Endothelial cell of umbilical vein (primary cell): Measurements from ENCODE around the gene OR10V1. TPM values are rescaled to one million over a fixed set of nuclear protein-coding genes. Genes with fewer than 3 reads are reported as not detected.

Experiments
- BruUV-seq: library from RNA; stranded (reverse); fragments of 400-500 nt; replicated peaks from 2 replicates; lab custom pipeline; 2021; lab: Mats Ljungman, UMichigan
- CTCF ChIA-PET: fragments of 300-600, 350-600 bp; sonication (Branson Sonifier 250); formaldehyde crosslinking; loops from one replicate; lab custom pipeline; 2021; ENCODE audit warnings: antibody characterized with exemption, inconsistent platforms; lab: Charles Lee
- POLR2A ChIA-PET: fragments of 300-600, 350-600 bp; sonication (Branson Sonifier 250); formaldehyde crosslinking; loops from one replicate; lab custom pipeline; 2021; ENCODE audit warnings: antibody characterized with exemption, inconsistent platforms; lab: Charles Lee
- DNase-seq: peaks from one replicate; pipeline ENCODE4 v3.0.0-alpha.2; 2011; ENCODE audit warnings: low read depth, low spot score
- FAIRE-seq: peaks from 2 replicates; lab custom pipeline; 2011; peaks lifted over from hg19 to GRCh38; lab: Jason Lieb, UNC
- H2AFZ ChIP-seq: 2 replicates; pipeline ENCODE4 v1.6.0; 2012; ENCODE audit warnings: low read depth, low read length, control low read depth, inconsistent platforms
- H3K27ac ChIP-seq: 2 replicates; pipeline ENCODE4 v1.5.1; 2011; ENCODE audit warnings: low read depth, mild to moderate bottlenecking, control low read depth, low read length, moderate library complexity; ENCODE audit not compliant: insufficient read depth
- H3K27me3 ChIP-seq, 2 experiments: 2 replicates each; pipeline versions ENCODE4 v1.6.0 to v1.6.1; 2011; ENCODE audit warnings: low read length in 2 of 2, mixed read lengths in 1 of 2; ENCODE audit not compliant: control insufficient read depth in 2 of 2, insufficient read depth in 2 of 2
- H3K36me3 ChIP-seq, 2 experiments: 2 replicates in 1 of 2; 3 replicates in 1 of 2; pipeline ENCODE4 v1.5.1; 2011; ENCODE audit warnings: low read length in 2 of 2, mild to moderate bottlenecking in 1 of 2, moderate library complexity in 1 of 2; ENCODE audit not compliant: control insufficient read depth in 2 of 2, insufficient read depth in 2 of 2; ENCODE audit errors: extremely low read depth in 1 of 2
- H3K4me1 ChIP-seq: 3 replicates; pipeline ENCODE4 v1.5.1; 2011; ENCODE audit warnings: mild to moderate bottlenecking, low read length; ENCODE audit not compliant: control insufficient read depth, insufficient read depth; ENCODE audit errors: extremely low read depth
- H3K4me2 ChIP-seq: 2 replicates; pipeline ENCODE4 v1.6.1; 2011; ENCODE audit warnings: low read length, control low read depth, mixed read lengths; ENCODE audit not compliant: insufficient read depth
- H3K4me3 ChIP-seq, 3 experiments: fragments of 200-600 bp in 1 of 3; sonication (generic), shearing (Covaris generic) in 1 of 3; replicated peaks in 1 of 3; 2 replicates each; pipeline ENCODE4 v1.5.1; 2011 to 2016; ENCODE audit warnings: control low read depth in 3 of 3, low read length in 3 of 3, mild to moderate bottlenecking in 2 of 3, inconsistent platforms in 1 of 3, low read depth in 1 of 3, moderate library complexity in 1 of 3; ENCODE audit not compliant: insufficient read depth in 1 of 3
- H3K79me2 ChIP-seq: 2 replicates; pipeline ENCODE4 v1.6.0; 2012; ENCODE audit warnings: low read length, inconsistent platforms; ENCODE audit not compliant: control insufficient read depth, insufficient read depth
- H3K9ac ChIP-seq: replicated peaks from 2 replicates; pipeline ENCODE3; 2011; ENCODE audit warnings: low read length, control low read depth; ENCODE audit not compliant: insufficient read depth; ENCODE audit errors: extremely low read depth
- H3K9me1 ChIP-seq: replicated peaks from 3 replicates; pipeline ENCODE4 v1.6.0; 2011; ENCODE audit warnings: mild to moderate bottlenecking, low read length; ENCODE audit not compliant: control insufficient read depth, insufficient read depth; ENCODE audit errors: extremely low read depth
- H3K9me3 ChIP-seq: replicated peaks from 2 replicates; pipeline ENCODE4 v1.5.1; 2012; ENCODE audit warnings: low read length, inconsistent platforms; ENCODE audit not compliant: control insufficient read depth, insufficient read depth
- H4K20me1 ChIP-seq: replicated peaks from 2 replicates; pipeline ENCODE3; 2011; ENCODE audit warnings: mild to moderate bottlenecking, low read length; ENCODE audit not compliant: control insufficient read depth, insufficient read depth; ENCODE audit errors: extremely low read depth
- EZH2 ChIP-seq: IDR thresholded peaks from 2 replicates; pipeline ENCODE4 v1.6.1; 2012; ENCODE audit warnings: borderline replicate concordance, low read depth, mild to moderate bottlenecking, moderate library complexity, low read length, inconsistent platforms; ENCODE audit not compliant: severe bottlenecking
- FOS ChIP-seq: IDR thresholded peaks from 2 replicates; pipeline ENCODE4 v1.6.1; 2011; ENCODE audit warnings: mild to moderate bottlenecking, low read length, moderate library complexity, borderline replicate concordance; ENCODE audit not compliant: insufficient read depth
- GATA2 ChIP-seq: IDR thresholded peaks from 2 replicates; pipeline ENCODE4 v1.7.0; 2011; ENCODE audit warnings: low read depth, mild to moderate bottlenecking, moderate library complexity, mixed read lengths, low read length; ENCODE audit not compliant: insufficient read length, insufficient read depth
- JUN ChIP-seq: IDR thresholded peaks from 2 replicates; pipeline ENCODE4 v1.6.1; 2011; ENCODE audit warnings: borderline replicate concordance, low read depth; ENCODE audit not compliant: insufficient read length, insufficient read depth
- MYC ChIP-seq: IDR thresholded peaks from one replicate; pipeline ENCODE4 v1.6.1; 2011; ENCODE audit warnings: mild to moderate bottlenecking, low read depth, low read length
- POLR2A ChIP-seq: IDR thresholded peaks from 2 replicates; pipeline ENCODE4 v1.6.1; 2012; ENCODE audit warnings: low read depth, mild to moderate bottlenecking, control low read depth, low read length
- POLR2AphosphoS5 ChIP-seq: IDR thresholded peaks from 2 replicates; pipeline ENCODE4 v1.6.1; 2012; ENCODE audit warnings: low read depth, mild to moderate bottlenecking, control low read depth, low read length, moderate library complexity; ENCODE audit not compliant: insufficient read depth
- dilution Hi-C: fragments of 300-500 bp; cut with MboI; formaldehyde crosslinking; loops from one replicate; pipeline ENCODE4 v1.15.0; 2019; ENCODE audit warnings: low sequenced_read_pairs; ENCODE audit not compliant: extremely low pct_ligation_motif_present
- intact Hi-C: fragments of 100-400 bp; cut with micrococcal nuclease; formaldehyde crosslinking; loops from one replicate; pipeline ENCODE4 v1.10.0; 2022
- polyA plus RNA-seq, 4 experiments: library from polyadenylated mRNA; depleted of rRNA in 3 of 4; stranded (reverse) in 3 of 4; unstranded in 1 of 4; fragments of >200 nt; gene quantifications; 2 replicates each; pipeline versions ENCODE4 v1.2.1 to v1.2.3, GENCODE V29; 2011 to 2012; ENCODE audit warnings: missing spikeins in 1 of 4
- total RNA-seq: library from RNA; stranded (reverse); gene quantifications from 2 replicates; pipeline ENCODE4 v1.2.3, GENCODE V29; 2021
- TF ChIP-seq, protein P1 (sequence below): IDR thresholded peaks from 2 replicates; pipeline ENCODE4 v1.6.1; 2011; ENCODE audit not compliant: insufficient read depth, insufficient read length
- TF ChIP-seq, protein P2 (sequence below), 2 donors: IDR thresholded peaks; 1 replicate in 1 of 2; 2 replicates in 1 of 2; pipeline ENCODE4 v1.5.1; 2011; ENCODE audit warnings: low read length in 2 of 2, mild to moderate bottlenecking in 2 of 2, moderate library complexity in 2 of 2, control low read depth in 1 of 2, inconsistent platforms in 1 of 2, low read depth in 1 of 2; ENCODE audit not compliant: insufficient read depth in 1 of 2; ENCODE audit errors: extremely low read depth in 1 of 2

OR10V1 gene
- total and polyA plus RNA-seq, 2 donors (not counting 3 experiments of a cell fraction or from before 2014, with no cell fraction given), result not detected

DNA sequence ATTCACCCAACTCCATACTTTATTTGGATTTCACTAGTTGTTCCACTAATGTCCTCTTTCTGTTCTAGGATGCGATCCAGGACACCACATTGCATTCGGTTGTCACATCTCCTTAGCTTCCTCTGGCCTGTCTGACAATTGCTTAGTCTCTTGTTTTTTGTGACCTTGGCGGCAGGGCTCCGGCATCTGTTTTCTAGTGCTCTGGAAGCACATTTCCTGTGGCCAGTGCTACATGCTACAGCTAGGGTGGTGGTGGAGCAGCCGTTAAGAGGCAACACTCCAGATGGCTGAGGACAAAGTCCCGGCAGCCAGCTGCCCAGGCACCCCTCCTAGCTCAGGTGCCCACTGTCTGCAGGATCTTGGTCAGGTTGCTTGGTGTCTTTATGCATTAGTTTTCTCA, 48.3 kb upstream of the OR10V1 start:
- BruUV-seq, result no TSS peak

DNA sequence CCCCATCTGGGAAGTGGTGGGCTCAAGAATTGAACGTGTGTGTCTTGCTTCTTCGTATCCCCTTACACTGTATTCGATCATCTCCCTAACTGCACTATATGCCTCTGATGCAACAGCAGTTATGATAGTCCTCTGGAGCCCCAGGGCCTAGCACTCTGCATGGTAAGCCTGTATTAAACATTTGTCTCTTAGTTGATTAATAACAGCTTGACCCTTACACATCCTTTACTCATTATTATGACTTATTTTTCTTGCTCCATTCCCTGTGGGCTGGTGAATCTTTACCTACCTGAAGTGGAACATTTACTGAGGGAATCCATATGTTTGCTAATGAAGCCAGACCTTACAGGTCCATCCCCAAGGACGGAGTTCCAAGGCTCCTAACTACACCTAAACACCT, 47.1 kb upstream of the OR10V1 start:
- no peak overlapping the region for H3K9ac ChIP-seq
- H4K20me1 ChIP-seq, result no peaks in the 10 kb centered on the region
- intact Hi-C loops (no loop called here), dilution Hi-C loops (no loop called here)
- FAIRE-seq (no peak), DNase-seq (no peak)
- no TSS peak for BruUV-seq
- no peak overlapping the region for H3K27ac ChIP-seq
- H3K9me3 ChIP-seq, result no peaks in the 10 kb centered on the region
- POLR2A ChIA-PET, result no interaction called here
- peaks cover 0 to 12% of the 10 kb centered on the region in 2 experiments for H3K36me3 ChIP-seq
- no peaks in the 10 kb centered on the region for H3K9me1 ChIP-seq
- CTCF ChIA-PET, result interaction anchor here (1.5 kb wide), 1 partner anchor 41 kb away, joined by 4 read pairs; no protein-coding TSS in a partner anchor
- TF ChIP-seq, protein P1, sequence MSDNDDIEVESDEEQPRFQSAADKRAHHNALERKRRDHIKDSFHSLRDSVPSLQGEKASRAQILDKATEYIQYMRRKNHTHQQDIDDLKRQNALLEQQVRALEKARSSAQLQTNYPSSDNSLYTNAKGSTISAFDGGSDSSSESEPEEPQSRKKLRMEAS, result no peak
- TF ChIP-seq GATA2 (no peak), MYC (no peak), POLR2AphosphoS5 (no peak), EZH2 (no peak), FOS (no peak), JUN (no peak), POLR2A (no peak)
- TF ChIP-seq, protein P2, sequence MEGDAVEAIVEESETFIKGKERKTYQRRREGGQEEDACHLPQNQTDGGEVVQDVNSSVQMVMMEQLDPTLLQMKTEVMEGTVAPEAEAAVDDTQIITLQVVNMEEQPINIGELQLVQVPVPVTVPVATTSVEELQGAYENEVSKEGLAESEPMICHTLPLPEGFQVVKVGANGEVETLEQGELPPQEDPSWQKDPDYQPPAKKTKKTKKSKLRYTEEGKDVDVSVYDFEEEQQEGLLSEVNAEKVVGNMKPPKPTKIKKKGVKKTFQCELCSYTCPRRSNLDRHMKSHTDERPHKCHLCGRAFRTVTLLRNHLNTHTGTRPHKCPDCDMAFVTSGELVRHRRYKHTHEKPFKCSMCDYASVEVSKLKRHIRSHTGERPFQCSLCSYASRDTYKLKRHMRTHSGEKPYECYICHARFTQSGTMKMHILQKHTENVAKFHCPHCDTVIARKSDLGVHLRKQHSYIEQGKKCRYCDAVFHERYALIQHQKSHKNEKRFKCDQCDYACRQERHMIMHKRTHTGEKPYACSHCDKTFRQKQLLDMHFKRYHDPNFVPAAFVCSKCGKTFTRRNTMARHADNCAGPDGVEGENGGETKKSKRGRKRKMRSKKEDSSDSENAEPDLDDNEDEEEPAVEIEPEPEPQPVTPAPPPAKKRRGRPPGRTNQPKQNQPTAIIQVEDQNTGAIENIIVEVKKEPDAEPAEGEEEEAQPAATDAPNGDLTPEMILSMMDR (IDR thresholded peaks at IDR 0.05; ENCODE audit: extremely low read depth in 1 of 2, insufficient read depth in 1 of 2, low read depth in 1 of 2, low read length in 2 of 2), result no peak
- H3K4me2 ChIP-seq, result no peak overlapping the region
- no peak overlapping the region for H2AFZ ChIP-seq
- peaks cover 54% of the 10 kb centered on the region for H3K79me2 ChIP-seq
- no peaks in the 10 kb centered on the region for H3K27me3 ChIP-seq
- H3K4me1 ChIP-seq, result peaks cover 14% of the 10 kb centered on the region
- no peak overlapping the region for H3K4me3 ChIP-seq

More for the DNA sequence above, 48.3 kb upstream of the OR10V1 start:
- Histone ChIP-seq H3K36me3 (peaks cover 0 to 12% of the 10 kb centered on the region in 2 experiments), H4K20me1 (no peaks in the 10 kb centered on the region), H3K9ac (no peak overlapping the region), H3K27ac (no peak overlapping the region), H2AFZ (no peak overlapping the region), H3K79me2 (peaks cover 59% of the 10 kb centered on the region), H3K4me1 (peaks cover 2% of the 10 kb centered on the region), H3K4me3 (no peak overlapping the region), H3K9me1 (no peaks in the 10 kb centered on the region), H3K9me3 (no peaks in the 10 kb centered on the region), H3K4me2 (no peak overlapping the region), H3K27me3 (no peaks in the 10 kb centered on the region)
- no peak for TF ChIP-seq MYC
- no peak for TF ChIP-seq FOS
- TF ChIP-seq, protein P1, result no peak
- FAIRE-seq, result no peak
- POLR2A ChIA-PET, result no interaction called here
- dilution Hi-C loops (no loop called here), intact Hi-C loops (no loop called here)
- CTCF ChIA-PET, result interaction anchor here (1.5 kb wide), 1 partner anchor 40 kb away, joined by 4 read pairs; no protein-coding TSS in a partner anchor
- no peak for DNase-seq
